Bronchial smooth muscle cell (primary cell): ENCODE results near the gene CCDC81. TPM values are rescaled to one million over a fixed set of nuclear protein-coding genes. Genes with fewer than 3 reads are reported as not detected.

Experiments
- total RNA-seq: library from RNA; depleted of rRNA; stranded (reverse); fragments of >200 nt; gene quantifications from 2 replicates; pipeline ENCODE4 v1.2.1, GENCODE V29; 2014

Gene CCDC81
- total RNA-seq, result 0.26 and 0.47 TPM in 2 replicates

GRCh38 chr11:86374586-86374985 lies at the start of gene CCDC81:
CCDC81 (plus strand) TSS chr11:86374887; CDS start chr11:86375164, 277 bp downstream.

Other genes starting within 250 kb of the CCDC81 start
- 17.5 and 25.3 TPM in 2 replicates for gene EED, start 130.1 kb upstream of the CCDC81 start, total RNA-seq
- 51.1 and 57.4 TPM in 2 replicates for gene HIKESHI, start 72.6 kb upstream of the CCDC81 start, total RNA-seq